ENCODE measurements around the gene CFB. TPM values are rescaled to one million over a fixed set of nuclear protein-coding genes. Genes with fewer than 3 reads are reported as not detected.
"Not testable (repeated sequence)": the region's sequence is repeated elsewhere in the genome, so short reads cannot be mapped to it uniquely, and the experiment has no call there.

The CFB gene
- total and polyA plus RNA-seq, 12 donors, result 0.78 to 166 (median 28.2) TPM

- DNase-seq, result peak in 1 of 7 donors; percentile 13
- H3K4me1 ChIP-seq (replicated peaks in 1 of 2); H3K9me3 ChIP-seq (replicated peaks in 1 of 3); H3K36me3 ChIP-seq (replicated peaks in 1 of 2); H3K27ac ChIP-seq; H3K4me3 ChIP-seq; H3K27me3 ChIP-seq; intact Hi-C loops (cut with DNase I): not testable (repeated sequence)
- 96 to 99% methylated on average over 7 to 9 of the region's 14 CpGs; no CpG with 5 or more reads in 2 of the 4 donors for WGBS, 4 donors
These were observed 48.5 kb downstream of the CFB start for GRCh38 chr6:31994421-31994820.

GRCh38 chr6:31996385-31996784 lies 50.5 kb downstream of the CFB start:
- H3K9me3 ChIP-seq (replicated peaks in 1 of 3); H3K4me3 ChIP-seq; H3K27ac ChIP-seq; H3K4me1 ChIP-seq (replicated peaks in 1 of 2); intact Hi-C loops (cut with DNase I); H3K27me3 ChIP-seq; H3K36me3 ChIP-seq (replicated peaks in 1 of 2): not testable (repeated sequence)
- DNase-seq, result peak in 2 of 7 donors; percentile 14 to 22
- WGBS, 4 donors, result 88 to 100% (median 94%) methylated on average over 1 to 6 of the region's 6 CpGs; no CpG with 5 or more reads in 1 of the 4 donors

MicroRNAs encoded within 50 kb of the gene (microRNA counts, 767-probe panel; counts per million panel counts)
- 0 counts per million in 2 donors for microRNA hsa-miR-1236

Small RNA genes lying within 50 kb of the gene (microRNA-seq; reads per million reads assigned to microRNA genes)
- gene MIR1236, result 0 reads per million in 3 donors

Small RNA genes lying within 50 kb of the gene (small RNA-seq; reads per million reads assigned to genes)
- gene AL645922.1, result 0 reads per million in 2 donors

Other genes with a start within 250 kb of the CFB start
Only the 30 nearest of the 37 such genes appear.
- not detected for gene LY6G6C, start 224.3 kb upstream of the CFB start, total RNA-seq
- gene LY6G6C, start 224.3 kb upstream of the CFB start, polyA plus RNA-seq, result not detected
- gene MPIG6B, start 222.7 kb upstream of the CFB start, total RNA-seq, result under 1 TPM in 2 of 9 donors, not detected in 7; 0.22 to 0.65 TPM
- under 1 TPM in 2 of 3 donors, not detected in 1; 0.07 to 0.08 TPM for gene MPIG6B, start 222.7 kb upstream of the CFB start, polyA plus RNA-seq
- gene DDAH2, start 216.8 kb upstream of the CFB start, total RNA-seq, result 10 to 100 TPM; 21.1 to 52.7 (median 31.5) TPM
- gene DDAH2, start 216.8 kb upstream of the CFB start, polyA plus RNA-seq, result 100 to 1,000 TPM in 2 of 3 donors, 1 to 10 TPM in 1; 6.4 to 202 (median 138) TPM
- 100 to 1,000 TPM; 176 to 426 (median 217) TPM for gene CLIC1, start 209.6 kb upstream of the CFB start, total RNA-seq
- 100 to 1,000 TPM; 109 to 252 (median 146) TPM for gene CLIC1, start 209.6 kb upstream of the CFB start, polyA plus RNA-seq
- gene MSH5, start 206.1 kb upstream of the CFB start, total RNA-seq, result 10 to 100 TPM in 3 of 9 donors, 1 to 10 TPM in 6; 3.0 to 16.7 (median 5.9) TPM
- gene MSH5, start 206.1 kb upstream of the CFB start, polyA plus RNA-seq, result 10 to 100 TPM in 2 of 3 donors, 1 to 10 TPM in 1; 3.6 to 24.5 (median 16.8) TPM
- gene SAPCD1, start 183.4 kb upstream of the CFB start, total RNA-seq, result 1 to 10 TPM in 1 of 9 donors, under 1 TPM in 3, not detected in 5; 0.46 to 2.3 (median 0.84) TPM
- gene SAPCD1, start 183.4 kb upstream of the CFB start, polyA plus RNA-seq, result 10 to 100 TPM in 1 of 3 donors, 1 to 10 TPM in 1, under 1 TPM in 1; 0.75 to 17.2 (median 6.0) TPM
- gene VWA7, start 168.8 kb upstream of the CFB start, total RNA-seq, result 1 to 10 TPM in 2 of 9 donors, under 1 TPM in 7; 0.17 to 2.3 (median 0.36) TPM
- gene VWA7, start 168.8 kb upstream of the CFB start, polyA plus RNA-seq, result 1 to 10 TPM in 2 of 3 donors, under 1 TPM in 1; 0.74 to 8.1 (median 1.1) TPM
- 10 to 100 TPM; 15.0 to 90.8 (median 54.9) TPM for gene VARS1, start 150.3 kb upstream of the CFB start, total RNA-seq
- gene VARS1, start 150.3 kb upstream of the CFB start, polyA plus RNA-seq, result 10 to 100 TPM; 58.6 to 74.6 (median 59.2) TPM
- gene LSM2, start 139.1 kb upstream of the CFB start, total RNA-seq, result 10 to 100 TPM; 29.2 to 61.3 (median 43.5) TPM
- gene LSM2, start 139.1 kb upstream of the CFB start, polyA plus RNA-seq, result 10 to 100 TPM; 28.0 to 55.2 (median 42.8) TPM
- 1 to 10 TPM in 8 of 9 donors, under 1 TPM in 1; 0.79 to 4.3 (median 1.9) TPM for gene HSPA1L, start 130.8 kb upstream of the CFB start, total RNA-seq
- gene HSPA1L, start 130.8 kb upstream of the CFB start, polyA plus RNA-seq, result 1 to 10 TPM; 1.0 to 5.3 (median 1.1) TPM
- gene HSPA1A, start 130.6 kb upstream of the CFB start, total RNA-seq, result 100 to 1,000 TPM; 102 to 261 (median 211) TPM
- 10 to 100 TPM; 48.5 to 89.4 (median 84.3) TPM for gene HSPA1A, start 130.6 kb upstream of the CFB start, polyA plus RNA-seq
- 100 to 1,000 TPM; 156 to 424 (median 265) TPM for gene HSPA1B, start 118.4 kb upstream of the CFB start, total RNA-seq
- gene HSPA1B, start 118.4 kb upstream of the CFB start, polyA plus RNA-seq, result 100 to 1,000 TPM in 1 of 3 donors, 10 to 100 TPM in 2; 29.0 to 102 (median 38.6) TPM
- 100 to 1,000 TPM; 101 to 178 (median 118) TPM for gene NEU1, start 83.3 kb upstream of the CFB start, total RNA-seq
- 10 to 100 TPM; 57.8 to 94.7 (median 85.9) TPM for gene NEU1, start 83.3 kb upstream of the CFB start, polyA plus RNA-seq
- 10 to 100 TPM in 7 of 9 donors, 1 to 10 TPM in 2; 1.2 to 30.1 (median 16.4) TPM for gene SLC44A4, start 67.1 kb upstream of the CFB start, total RNA-seq
- gene SLC44A4, start 67.1 kb upstream of the CFB start, polyA plus RNA-seq, result 1 to 10 TPM; 4.7 to 7.7 (median 5.1) TPM
- 10 to 100 TPM; 22.5 to 67.6 (median 43.1) TPM for gene EHMT2, start 48.4 kb upstream of the CFB start, total RNA-seq
- gene EHMT2, start 48.4 kb upstream of the CFB start, polyA plus RNA-seq, result 100 to 1,000 TPM in 1 of 3 donors, 10 to 100 TPM in 2; 16.8 to 107 (median 59.4) TPM
- 10 to 100 TPM in 1 of 9 donors, 1 to 10 TPM in 6, under 1 TPM in 2; 0.69 to 14.5 (median 3.3) TPM for gene ZBTB12, start 44.0 kb upstream of the CFB start, total RNA-seq
- gene ZBTB12, start 44.0 kb upstream of the CFB start, polyA plus RNA-seq, result 1 to 10 TPM; 1.7 to 4.8 (median 2.6) TPM
- gene C2, start 18.4 kb upstream of the CFB start, total RNA-seq, result 100 to 1,000 TPM in 1 of 9 donors, 10 to 100 TPM in 7, 1 to 10 TPM in 1; 4.6 to 107 (median 38.8) TPM
- gene C2, start 18.4 kb upstream of the CFB start, polyA plus RNA-seq, result 10 to 100 TPM; 13.3 to 25.0 (median 19.0) TPM
- gene NELFE, start 12.9 kb downstream of the CFB start, total RNA-seq, result 100 to 1,000 TPM in 3 of 9 donors, 10 to 100 TPM in 6; 64.4 to 107 (median 94.5) TPM
- 100 to 1,000 TPM in 2 of 3 donors, 10 to 100 TPM in 1; 89.9 to 117 (median 106) TPM for gene NELFE, start 12.9 kb downstream of the CFB start, polyA plus RNA-seq
- gene SKIC2, start 13.1 kb downstream of the CFB start, total RNA-seq, result 100 to 1,000 TPM in 4 of 9 donors, 10 to 100 TPM in 5; 29.9 to 231 (median 80.4) TPM
- 100 to 1,000 TPM in 2 of 3 donors, 10 to 100 TPM in 1; 38.8 to 330 (median 243) TPM for gene SKIC2, start 13.1 kb downstream of the CFB start, polyA plus RNA-seq
- 10 to 100 TPM; 19.9 to 57.1 (median 44.6) TPM for gene DXO, start 26.0 kb downstream of the CFB start, total RNA-seq
- gene DXO, start 26.0 kb downstream of the CFB start, polyA plus RNA-seq, result 100 to 1,000 TPM in 1 of 3 donors, 10 to 100 TPM in 2; 38.7 to 102 (median 83.7) TPM
- 1,000 to 10,000 TPM in 6 of 9 donors, 100 to 1,000 TPM in 3; 547 to 2,285 (median 1,171) TPM for gene C4A, start 36.0 kb downstream of the CFB start, total RNA-seq
- gene C4A, start 36.0 kb downstream of the CFB start, polyA plus RNA-seq, result 1,000 to 10,000 TPM in 1 of 3 donors, 100 to 1,000 TPM in 2; 212 to 1,408 (median 665) TPM
- gene C4B, start 68.7 kb downstream of the CFB start, total RNA-seq, result 1,000 to 10,000 TPM in 7 of 9 donors, 100 to 1,000 TPM in 2; 948 to 5,092 (median 1,365) TPM
- gene C4B, start 68.7 kb downstream of the CFB start, polyA plus RNA-seq, result 1,000 to 10,000 TPM in 1 of 3 donors, 100 to 1,000 TPM in 2; 236 to 1,852 (median 796) TPM
- gene CYP21A2, start 92.3 kb downstream of the CFB start, total RNA-seq, result 1,000 to 10,000 TPM in 8 of 9 donors, 100 to 1,000 TPM in 1; 780 to 6,352 (median 2,415) TPM
- 1,000 to 10,000 TPM in 2 of 3 donors, 100 to 1,000 TPM in 1; 528 to 4,039 (median 2,532) TPM for gene CYP21A2, start 92.3 kb downstream of the CFB start, polyA plus RNA-seq
- 100 to 1,000 TPM; 105 to 403 (median 213) TPM for gene TNXB, start 163.2 kb downstream of the CFB start, total RNA-seq
- gene TNXB, start 163.2 kb downstream of the CFB start, polyA plus RNA-seq, result 100 to 1,000 TPM in 2 of 3 donors, 10 to 100 TPM in 1; 19.6 to 506 (median 248) TPM
- 100 to 1,000 TPM in 2 of 9 donors, 10 to 100 TPM in 7; 17.7 to 109 (median 35.7) TPM for gene ATF6B, start 182.2 kb downstream of the CFB start, total RNA-seq
- gene ATF6B, start 182.2 kb downstream of the CFB start, polyA plus RNA-seq, result 100 to 1,000 TPM in 1 of 3 donors, 10 to 100 TPM in 2; 42.3 to 136 (median 67.3) TPM
- gene FKBPL, start 184.2 kb downstream of the CFB start, total RNA-seq, result 1 to 10 TPM; 1.6 to 8.9 (median 5.9) TPM
- 1 to 10 TPM; 4.9 to 6.1 (median 6.0) TPM for gene FKBPL, start 184.2 kb downstream of the CFB start, polyA plus RNA-seq
- gene PRRT1, start 205.8 kb downstream of the CFB start, total RNA-seq, result 1 to 10 TPM in 6 of 9 donors, under 1 TPM in 2, not detected in 1; 0.22 to 4.8 (median 2.0) TPM
- gene PRRT1, start 205.8 kb downstream of the CFB start, polyA plus RNA-seq, result 10 to 100 TPM in 2 of 3 donors, 1 to 10 TPM in 1; 1.6 to 26.0 (median 14.7) TPM
- 10 to 100 TPM; 10.4 to 33.6 (median 30.1) TPM for gene PPT2, start 208.0 kb downstream of the CFB start, total RNA-seq
- gene PPT2, start 208.0 kb downstream of the CFB start, polyA plus RNA-seq, result 10 to 100 TPM; 15.8 to 19.9 (median 16.5) TPM
- gene EGFL8, start 218.5 kb downstream of the CFB start, total RNA-seq, result 10 to 100 TPM in 3 of 9 donors, 1 to 10 TPM in 6; 1.3 to 22.1 (median 8.7) TPM
- gene EGFL8, start 218.5 kb downstream of the CFB start, polyA plus RNA-seq, result 100 to 1,000 TPM in 1 of 3 donors, 10 to 100 TPM in 1, 1 to 10 TPM in 1; 4.6 to 103 (median 54.4) TPM
- 10 to 100 TPM; 51.9 to 91.9 (median 66.9) TPM for gene AGPAT1, start 230.0 kb downstream of the CFB start, total RNA-seq
- gene AGPAT1, start 230.0 kb downstream of the CFB start, polyA plus RNA-seq, result 10 to 100 TPM; 63.5 to 75.8 (median 70.1) TPM